BLaER1 treated with 17β-estradiol and CSF1 and Interleukin-3, amounts not matched to agents 10 nM and 100 nM (cell line): ENCODE measurements around the gene ZC3H18.

Experiments
- H3K27ac ChIP-seq, 11 experiments: shearing (Covaris generic); formaldehyde crosslinking; 2 replicates each; pipeline ENCODE4 v1.8.1; 2022
- H3K27me3 ChIP-seq, 11 experiments: shearing (Covaris generic); formaldehyde crosslinking; 2 replicates each; pipeline ENCODE4 v1.8.1; 2022
- H3K36me3 ChIP-seq, 11 experiments: shearing (Covaris generic); formaldehyde crosslinking; 2 replicates each; pipeline ENCODE4 v1.8.1; 2022
- H3K4me1 ChIP-seq, 10 experiments: shearing (Covaris generic); formaldehyde crosslinking; 2 replicates each; pipeline ENCODE4 v1.8.1; 2022
- H3K4me2 ChIP-seq, 11 experiments: shearing (Covaris generic); formaldehyde crosslinking; 2 replicates each; pipeline ENCODE4 v1.8.1; 2022
- H3K4me3 ChIP-seq, 10 experiments: shearing (Covaris generic); formaldehyde crosslinking; 2 replicates each; pipeline ENCODE4 v1.8.1; 2022
- H3K9ac ChIP-seq, 11 experiments: shearing (Covaris generic); formaldehyde crosslinking; 2 replicates each; pipeline ENCODE4 v1.8.1; 2022
- H3K9me3 ChIP-seq, 11 experiments: shearing (Covaris generic); formaldehyde crosslinking; replicated peaks in 1 of 11; 2 replicates each; pipeline ENCODE4 v1.8.1; 2022
- H4K20me1 ChIP-seq, 11 experiments: shearing (Covaris generic); formaldehyde crosslinking; 2 replicates each; pipeline ENCODE4 v1.8.1; 2022
- Cebpa-rat ChIP-seq, 11 experiments: shearing (Covaris generic); IDR thresholded peaks; 2 replicates each; pipeline ENCODE4 v1.8.1; 2022

Gene ZC3H18

GRCh38 chr16:88550246-88550661, 19.9 kb upstream of the ZC3H18 start:
- Histone ChIP-seq H3K36me3 (no peaks in the 10 kb centered on the region), H3K4me3 (peak overlapping the region in 7 of 10 experiments; percentile 23 to 54 (median 35); a peak in 12 of 20 replicates), H3K9me3 (peaks cover 0 to 3% (median 0%) of the 10 kb centered on the region in 11 experiments; a peak in 1 of 22 replicates), H3K4me1 (peaks cover 41 to 83% (median 75%) of the 10 kb centered on the region in 10 experiments), H3K27me3 (peaks cover 0 to 32% (median 0%) of the 10 kb centered on the region in 11 experiments; a peak in 6 of 22 replicates), H3K27ac (peak overlapping the region in 8 of 11 experiments; percentile 10 to 57 (median 31); a peak in 10 of 22 replicates), H4K20me1 (peaks cover 0 to 14% (median 0%) of the 10 kb centered on the region in 11 experiments; a peak in 3 of 22 replicates), H3K4me2 (peak overlapping the region; percentile 62 to 96 (median 84)), H3K9ac (peak overlapping the region in 7 of 11 experiments; percentile 10 to 41 (median 24); a peak in 10 of 22 replicates)
- TF ChIP-seq Cebpa-rat (IDR thresholded peaks at IDR 0.05), result no peak

GRCh38 chr16:88552166-88552565, 18.0 kb upstream of the ZC3H18 start:
- no peak for TF ChIP-seq Cebpa-rat (IDR thresholded peaks at IDR 0.05)
- H3K9ac ChIP-seq, result peak overlapping the region in 7 of 11 experiments; percentile 5 to 64 (median 43); a peak in 10 of 22 replicates

GRCh38 chr16:88552815-88553214, 17.4 kb upstream of the ZC3H18 start:
- H3K4me2 ChIP-seq, result peak overlapping the region; percentile 20 to 96 (median 84)
- H3K4me1 ChIP-seq, result peaks cover 41 to 96% (median 88%) of the 10 kb centered on the region in 10 experiments
- H3K36me3 ChIP-seq, result no peaks in the 10 kb centered on the region; a peak in 1 of 22 replicates
- H4K20me1 ChIP-seq, result peaks cover 0 to 14% (median 0%) of the 10 kb centered on the region in 11 experiments; a peak in 3 of 22 replicates
- TF ChIP-seq Cebpa-rat (IDR thresholded peaks at IDR 0.05), result no peak
- peaks cover 4 to 14% (median 10%) of the 10 kb centered on the region in 11 experiments; a peak in 19 of 22 replicates for H3K9me3 ChIP-seq
- H3K27me3 ChIP-seq, result peaks cover 0 to 51% (median 0%) of the 10 kb centered on the region in 11 experiments; a peak in 9 of 22 replicates
- H3K27ac ChIP-seq, result peak overlapping the region in 5 of 11 experiments; percentile 15 to 52 (median 30); a peak in 8 of 22 replicates
- peak overlapping the region in 7 of 11 experiments; percentile 5 to 64 (median 43); a peak in 11 of 22 replicates for H3K9ac ChIP-seq
- H3K4me3 ChIP-seq, result 0 out of 20 replicates have a peak overlapping the region, but pooled peaks of 1 of the 10 experiments have one; percentile 9

More at GRCh38 chr16:88552166-88552565, 18.0 kb upstream of the ZC3H18 start:
- peak overlapping the region in 1 of 10 experiments; percentile 14; a peak in 1 of 20 replicates for H3K4me3 ChIP-seq
- H3K27me3 ChIP-seq, result peaks cover 0 to 46% (median 0%) of the 10 kb centered on the region in 11 experiments; a peak in 7 of 22 replicates
- H3K36me3 ChIP-seq, result no peaks in the 10 kb centered on the region; a peak in 1 of 22 replicates
- H3K4me1 ChIP-seq, result peaks cover 41 to 91% (median 84%) of the 10 kb centered on the region in 10 experiments
- H3K4me2 ChIP-seq, result peak overlapping the region; percentile 20 to 96 (median 84)
- H3K9me3 ChIP-seq, result peaks cover 4 to 14% (median 10%) of the 10 kb centered on the region in 11 experiments; a peak in 19 of 22 replicates
- peaks cover 0 to 14% (median 0%) of the 10 kb centered on the region in 11 experiments; a peak in 3 of 22 replicates for H4K20me1 ChIP-seq
- peak overlapping the region in 4 of 11 experiments; percentile 15 to 52 (median 30); a peak in 7 of 22 replicates for H3K27ac ChIP-seq

- Histone ChIP-seq H3K9me3 (peaks cover 4 to 14% (median 10%) of the 10 kb centered on the region in 11 experiments; a peak in 19 of 22 replicates), H3K4me2 (peak overlapping the region in 9 of 11 experiments; percentile 52 to 93 (median 83); a peak in 18 of 22 replicates), H3K36me3 (no peaks in the 10 kb centered on the region; a peak in 1 of 22 replicates), H3K4me3 (no peak overlapping the region), H3K27ac (no peak overlapping the region; a peak in 1 of 22 replicates), H3K4me1 (peaks cover 42 to 96% (median 88%) of the 10 kb centered on the region in 10 experiments), H3K9ac (peak overlapping the region in 4 of 11 experiments; percentile 3 to 42 (median 13); a peak in 5 of 22 replicates), H4K20me1 (peaks cover 0 to 14% (median 0%) of the 10 kb centered on the region in 11 experiments; a peak in 3 of 22 replicates), H3K27me3 (peaks cover 0 to 60% (median 0%) of the 10 kb centered on the region in 11 experiments; a peak in 9 of 22 replicates)
- TF ChIP-seq Cebpa-rat (IDR thresholded peaks at IDR 0.05), result no peak
Observed at GRCh38 chr16:88553739-88554138, 16.5 kb upstream of the ZC3H18 start.

GRCh38 chr16:88554711-88555264, 15.4 kb upstream of the ZC3H18 start:
- Histone ChIP-seq H3K4me1 (peaks cover 48 to 96% (median 88%) of the 10 kb centered on the region in 10 experiments), H3K36me3 (no peaks in the 10 kb centered on the region; a peak in 1 of 22 replicates), H3K27ac (peak overlapping the region in 3 of 11 experiments; percentile 4 to 32 (median 12); a peak in 3 of 22 replicates), H3K4me3 (peak overlapping the region in 2 of 10 experiments; percentile 4 to 10; a peak in 1 of 20 replicates), H3K9me3 (peaks cover 4 to 14% (median 10%) of the 10 kb centered on the region in 11 experiments; a peak in 19 of 22 replicates), H3K27me3 (peaks cover 0 to 61% (median 0%) of the 10 kb centered on the region in 11 experiments; a peak in 9 of 22 replicates), H4K20me1 (peaks cover 0 to 14% (median 0%) of the 10 kb centered on the region in 11 experiments; a peak in 3 of 22 replicates), H3K4me2 (peak overlapping the region in 10 of 11 experiments; percentile 35 to 93 (median 82); a peak in 20 of 22 replicates), H3K9ac (peak overlapping the region in 6 of 11 experiments; percentile 3 to 42 (median 18); a peak in 7 of 22 replicates)
- no peak for TF ChIP-seq Cebpa-rat (IDR thresholded peaks at IDR 0.05)

- H3K4me2 ChIP-seq, result peak overlapping the region in 8 of 11 experiments; percentile 48 to 79 (median 72); a peak in 15 of 22 replicates
- H3K36me3 ChIP-seq, result no peaks in the 10 kb centered on the region; a peak in 1 of 22 replicates
- H4K20me1 ChIP-seq, result peaks cover 0 to 14% (median 0%) of the 10 kb centered on the region in 11 experiments; a peak in 3 of 22 replicates
- peaks cover 37 to 87% (median 74%) of the 10 kb centered on the region in 10 experiments for H3K4me1 ChIP-seq
- H3K9ac ChIP-seq, result no peak overlapping the region; a peak in 1 of 22 replicates
- TF ChIP-seq Cebpa-rat (IDR thresholded peaks at IDR 0.05), result no peak
- H3K27me3 ChIP-seq, result peaks cover 0 to 60% (median 0%) of the 10 kb centered on the region in 11 experiments; a peak in 9 of 22 replicates
- H3K9me3 ChIP-seq, result peaks cover 4 to 14% (median 10%) of the 10 kb centered on the region in 11 experiments; a peak in 19 of 22 replicates
- H3K27ac ChIP-seq, result no peak overlapping the region
- H3K4me3 ChIP-seq, result no peak overlapping the region
Observed at GRCh38 chr16:88556294-88556988, 13.8 kb upstream of the ZC3H18 start.

- peaks cover 0 to 19% (median 0%) of the 10 kb centered on the region in 11 experiments; a peak in 4 of 22 replicates for H4K20me1 ChIP-seq
- H3K4me2 ChIP-seq, result peak overlapping the region; percentile 58 to 81 (median 70)
- H3K9ac ChIP-seq, result no peak overlapping the region
- H3K27ac ChIP-seq, result no peak overlapping the region; a peak in 1 of 22 replicates
- H3K27me3 ChIP-seq, result peaks cover 0 to 46% (median 0%) of the 10 kb centered on the region in 11 experiments; a peak in 9 of 22 replicates
- no peak overlapping the region for H3K4me3 ChIP-seq
- H3K36me3 ChIP-seq, result no peaks in the 10 kb centered on the region; a peak in 1 of 22 replicates
- peaks cover 28 to 76% (median 60%) of the 10 kb centered on the region in 10 experiments for H3K4me1 ChIP-seq
- TF ChIP-seq Cebpa-rat (IDR thresholded peaks at IDR 0.05), result no peak
- peaks cover 4 to 14% (median 10%) of the 10 kb centered on the region in 11 experiments; a peak in 19 of 22 replicates for H3K9me3 ChIP-seq
Observed at GRCh38 chr16:88558457-88559442, 11.5 kb upstream of the ZC3H18 start.
